Measurements from ENCODE around the gene LEFTY1. TPM values are rescaled to one million over a fixed set of nuclear protein-coding genes. Genes with fewer than 3 reads are reported as not detected.

The LEFTY1 gene
- total and polyA plus RNA-seq, 2 of the 13 experiments (the other 11 are each of a cell fraction or from before 2014, with no cell fraction given) = 0.29 to 0.79 TPM

DNA sequence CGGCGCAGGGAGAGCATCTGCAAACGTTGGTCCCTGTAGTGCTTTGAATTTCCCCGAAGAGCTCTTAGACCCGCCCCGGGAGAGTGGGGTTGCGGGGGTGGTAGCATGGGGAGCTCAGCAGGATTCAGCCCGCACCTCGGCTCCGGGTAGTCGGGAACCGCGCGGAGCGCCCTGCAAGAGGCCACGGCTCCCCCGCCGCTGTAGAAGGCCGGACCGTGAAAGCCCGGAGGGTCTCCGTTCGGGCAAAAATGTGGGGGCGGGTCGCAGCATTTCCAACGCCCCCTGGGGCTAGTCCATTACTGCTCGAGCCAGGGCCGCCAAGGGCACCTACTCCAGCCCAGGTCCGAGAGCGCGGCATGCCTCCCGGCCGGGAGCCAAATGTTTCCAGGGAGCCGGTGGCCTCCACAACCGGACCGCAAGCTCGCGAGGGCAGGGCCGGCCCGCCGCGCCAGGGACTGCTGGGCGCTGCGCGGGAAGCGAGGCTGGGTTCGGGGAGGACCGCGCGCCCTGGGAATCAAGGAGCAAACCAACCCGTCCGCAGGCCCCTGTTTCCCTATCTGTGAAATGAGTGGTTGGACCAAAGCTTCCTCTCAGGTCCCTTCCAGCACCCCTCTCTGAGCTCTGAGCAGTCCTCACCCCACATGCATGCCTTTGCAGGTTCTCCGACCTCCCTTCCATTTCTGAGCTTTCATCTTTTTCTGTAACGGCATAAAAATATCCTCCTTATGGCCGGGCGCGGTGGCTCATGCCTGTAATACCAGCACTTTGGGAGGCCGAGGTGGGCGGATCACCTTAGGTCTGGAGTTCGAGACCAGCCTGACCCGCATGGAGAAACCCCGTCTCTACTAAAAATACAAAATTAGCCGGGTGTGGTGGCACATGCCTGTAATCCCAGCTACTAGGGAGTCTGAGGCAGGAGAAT, 6.0 kb downstream of the LEFTY1 start (continued):
- TF ChIP-seq ZNF274 (CRISPR knock-in tag; IDR thresholded peaks at IDR 0.05) (no peak), PAF1 (CRISPR knock-in tag; IDR thresholded peaks at IDR 0.05) (no peak), ZNF724P (CRISPR knock-in tag; IDR thresholded peaks at IDR 0.05; ENCODE audit: borderline replicate concordance) (no peak; the same call in 1 of the 2 replicates), ZNF335 (CRISPR knock-in tag; IDR thresholded peaks at IDR 0.05) (no peak), CHCHD3 (CRISPR knock-in tag; IDR thresholded peaks at IDR 0.05) (no peak), ZNF788 (CRISPR knock-in tag; IDR thresholded peaks at IDR 0.05; ENCODE audit: borderline replicate concordance) (0 out of 2 replicates have a peak, but pooled peaks have one; percentile 24), ZNF615 (CRISPR knock-in tag; IDR thresholded peaks at IDR 0.05; ENCODE audit: borderline replicate concordance) (0 out of 2 replicates have a peak, but pooled peaks have one; percentile 69), KDM4B (CRISPR knock-in tag; IDR thresholded peaks at IDR 0.05) (no peak), KLF12 (CRISPR knock-in tag; IDR thresholded peaks at IDR 0.05; ENCODE audit: borderline replicate concordance) (no peak), ATM (IDR thresholded peaks at IDR 0.05; ENCODE audit: borderline replicate concordance) (no peak), HDAC1 (CRISPR knock-in tag; IDR thresholded peaks at IDR 0.05) (peak; percentile 44), NFKBIZ (CRISPR knock-in tag; IDR thresholded peaks at IDR 0.05) (no peak), GABPB1 (CRISPR knock-in tag; IDR thresholded peaks at IDR 0.05) (0 out of 2 replicates have a peak, but pooled peaks have one; percentile 47), CC2D1A (CRISPR knock-in tag; IDR thresholded peaks at IDR 0.05) (no peak), TCF7L2 (IDR thresholded peaks at IDR 0.05; ENCODE audit: low read depth, low read length) (no peak), U2AF1 (optimal IDR thresholded peaks at IDR 0.05; ENCODE audit: low read depth, low read length) (peak; percentile 11), ZNF263 (CRISPR knock-in tag; IDR thresholded peaks at IDR 0.05) (peak; percentile 86), ZSCAN29 (CRISPR knock-in tag; conservative IDR thresholded peaks at IDR 0.05) (no peak), SP2 (CRISPR knock-in tag; IDR thresholded peaks at IDR 0.05) (no peak)
- TF ChIP-seq, protein P1, sequence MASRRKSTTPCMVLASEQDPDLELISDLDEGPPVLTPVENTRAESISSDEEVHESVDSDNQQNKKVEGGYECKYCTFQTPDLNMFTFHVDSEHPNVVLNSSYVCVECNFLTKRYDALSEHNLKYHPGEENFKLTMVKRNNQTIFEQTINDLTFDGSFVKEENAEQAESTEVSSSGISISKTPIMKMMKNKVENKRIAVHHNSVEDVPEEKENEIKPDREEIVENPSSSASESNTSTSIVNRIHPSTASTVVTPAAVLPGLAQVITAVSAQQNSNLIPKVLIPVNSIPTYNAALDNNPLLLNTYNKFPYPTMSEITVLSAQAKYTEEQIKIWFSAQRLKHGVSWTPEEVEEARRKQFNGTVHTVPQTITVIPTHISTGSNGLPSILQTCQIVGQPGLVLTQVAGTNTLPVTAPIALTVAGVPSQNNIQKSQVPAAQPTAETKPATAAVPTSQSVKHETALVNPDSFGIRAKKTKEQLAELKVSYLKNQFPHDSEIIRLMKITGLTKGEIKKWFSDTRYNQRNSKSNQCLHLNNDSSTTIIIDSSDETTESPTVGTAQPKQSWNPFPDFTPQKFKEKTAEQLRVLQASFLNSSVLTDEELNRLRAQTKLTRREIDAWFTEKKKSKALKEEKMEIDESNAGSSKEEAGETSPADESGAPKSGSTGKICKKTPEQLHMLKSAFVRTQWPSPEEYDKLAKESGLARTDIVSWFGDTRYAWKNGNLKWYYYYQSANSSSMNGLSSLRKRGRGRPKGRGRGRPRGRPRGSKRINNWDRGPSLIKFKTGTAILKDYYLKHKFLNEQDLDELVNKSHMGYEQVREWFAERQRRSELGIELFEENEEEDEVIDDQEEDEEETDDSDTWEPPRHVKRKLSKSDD (CRISPR knock-in tag; IDR thresholded peaks at IDR 0.05; ENCODE audit: low read depth) = no peak
- TF ChIP-seq, protein P2, sequence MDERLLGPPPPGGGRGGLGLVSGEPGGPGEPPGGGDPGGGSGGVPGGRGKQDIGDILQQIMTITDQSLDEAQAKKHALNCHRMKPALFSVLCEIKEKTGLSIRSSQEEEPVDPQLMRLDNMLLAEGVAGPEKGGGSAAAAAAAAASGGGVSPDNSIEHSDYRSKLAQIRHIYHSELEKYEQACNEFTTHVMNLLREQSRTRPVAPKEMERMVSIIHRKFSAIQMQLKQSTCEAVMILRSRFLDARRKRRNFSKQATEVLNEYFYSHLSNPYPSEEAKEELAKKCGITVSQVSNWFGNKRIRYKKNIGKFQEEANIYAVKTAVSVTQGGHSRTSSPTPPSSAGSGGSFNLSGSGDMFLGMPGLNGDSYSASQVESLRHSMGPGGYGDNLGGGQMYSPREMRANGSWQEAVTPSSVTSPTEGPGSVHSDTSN (CRISPR knock-in tag; IDR thresholded peaks at IDR 0.05) = no peak
- TF ChIP-seq, protein P3, sequence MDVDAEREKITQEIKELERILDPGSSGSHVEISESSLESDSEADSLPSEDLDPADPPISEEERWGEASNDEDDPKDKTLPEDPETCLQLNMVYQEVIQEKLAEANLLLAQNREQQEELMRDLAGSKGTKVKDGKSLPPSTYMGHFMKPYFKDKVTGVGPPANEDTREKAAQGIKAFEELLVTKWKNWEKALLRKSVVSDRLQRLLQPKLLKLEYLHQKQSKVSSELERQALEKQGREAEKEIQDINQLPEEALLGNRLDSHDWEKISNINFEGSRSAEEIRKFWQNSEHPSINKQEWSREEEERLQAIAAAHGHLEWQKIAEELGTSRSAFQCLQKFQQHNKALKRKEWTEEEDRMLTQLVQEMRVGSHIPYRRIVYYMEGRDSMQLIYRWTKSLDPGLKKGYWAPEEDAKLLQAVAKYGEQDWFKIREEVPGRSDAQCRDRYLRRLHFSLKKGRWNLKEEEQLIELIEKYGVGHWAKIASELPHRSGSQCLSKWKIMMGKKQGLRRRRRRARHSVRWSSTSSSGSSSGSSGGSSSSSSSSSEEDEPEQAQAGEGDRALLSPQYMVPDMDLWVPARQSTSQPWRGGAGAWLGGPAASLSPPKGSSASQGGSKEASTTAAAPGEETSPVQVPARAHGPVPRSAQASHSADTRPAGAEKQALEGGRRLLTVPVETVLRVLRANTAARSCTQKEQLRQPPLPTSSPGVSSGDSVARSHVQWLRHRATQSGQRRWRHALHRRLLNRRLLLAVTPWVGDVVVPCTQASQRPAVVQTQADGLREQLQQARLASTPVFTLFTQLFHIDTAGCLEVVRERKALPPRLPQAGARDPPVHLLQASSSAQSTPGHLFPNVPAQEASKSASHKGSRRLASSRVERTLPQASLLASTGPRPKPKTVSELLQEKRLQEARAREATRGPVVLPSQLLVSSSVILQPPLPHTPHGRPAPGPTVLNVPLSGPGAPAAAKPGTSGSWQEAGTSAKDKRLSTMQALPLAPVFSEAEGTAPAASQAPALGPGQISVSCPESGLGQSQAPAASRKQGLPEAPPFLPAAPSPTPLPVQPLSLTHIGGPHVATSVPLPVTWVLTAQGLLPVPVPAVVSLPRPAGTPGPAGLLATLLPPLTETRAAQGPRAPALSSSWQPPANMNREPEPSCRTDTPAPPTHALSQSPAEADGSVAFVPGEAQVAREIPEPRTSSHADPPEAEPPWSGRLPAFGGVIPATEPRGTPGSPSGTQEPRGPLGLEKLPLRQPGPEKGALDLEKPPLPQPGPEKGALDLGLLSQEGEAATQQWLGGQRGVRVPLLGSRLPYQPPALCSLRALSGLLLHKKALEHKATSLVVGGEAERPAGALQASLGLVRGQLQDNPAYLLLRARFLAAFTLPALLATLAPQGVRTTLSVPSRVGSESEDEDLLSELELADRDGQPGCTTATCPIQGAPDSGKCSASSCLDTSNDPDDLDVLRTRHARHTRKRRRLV (CRISPR knock-in tag; IDR thresholded peaks at IDR 0.05) = 0 out of 2 replicates have a peak, but pooled peaks have one; percentile 5
